ENCODE measurements around the gene ZNF175. TPM values are rescaled to one million over a fixed set of nuclear protein-coding genes. Genes with fewer than 3 reads are reported as not detected.

ZNF175 gene
- total and polyA plus RNA-seq, 12 donors = 2.1 to 14.5 (median 6.6) TPM

GRCh38 chr19:51524666-51525264 is 46.3 kb upstream of the ZNF175 start:
- intact Hi-C loops (cut with DNase I) = no loop called here
- no peak for DNase-seq
- WGBS, 4 donors = 54 to 72% (median 67%) methylated on average over 7 to 8 of the region's 8 CpGs
- H3K27me3 ChIP-seq = peaks cover 3% of the 10 kb centered on the region
- no peak overlapping the region for H3K27ac ChIP-seq
- no peak for TF ChIP-seq CTCF (IDR thresholded peaks at IDR 0.05)
- no peak for TF ChIP-seq POLR2A (IDR thresholded peaks at IDR 0.05)
- H3K36me3 ChIP-seq (replicated peaks in 1 of 2) = no peaks in the 10 kb centered on the region
- no peaks in the 10 kb centered on the region for H3K9me3 ChIP-seq (replicated peaks in 1 of 3)
- no peak overlapping the region for H3K4me3 ChIP-seq
- no peaks in the 10 kb centered on the region for H3K4me1 ChIP-seq (replicated peaks in 1 of 2)

DNA sequence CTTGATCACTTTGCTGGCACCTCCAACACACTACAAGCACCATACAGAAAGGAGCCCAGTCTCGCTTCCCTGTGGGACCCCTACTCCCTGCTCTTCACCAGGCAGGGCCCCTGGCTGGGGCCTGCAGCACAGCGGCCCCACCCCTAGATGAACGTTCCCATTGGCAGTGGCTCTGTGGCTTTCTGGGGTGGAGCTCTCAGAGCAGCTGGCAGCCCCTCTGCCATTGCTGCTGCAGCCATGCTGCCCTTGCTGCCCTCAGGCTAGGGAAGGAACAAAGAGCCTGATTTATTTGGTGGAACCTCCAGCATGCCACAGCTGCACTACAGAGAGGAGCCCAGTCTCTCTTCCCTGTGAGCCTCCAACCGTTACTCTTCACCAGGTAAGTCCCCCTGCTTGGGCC is 45.4 kb upstream of the ZNF175 start:
- H3K27me3 ChIP-seq = peaks cover 3% of the 10 kb centered on the region
- no peaks in the 10 kb centered on the region for H3K36me3 ChIP-seq (replicated peaks in 1 of 2)
- H3K4me3 ChIP-seq = no peak overlapping the region
- intact Hi-C loops (cut with DNase I) = no loop called here
- no peak overlapping the region for H3K27ac ChIP-seq
- H3K4me1 ChIP-seq (replicated peaks in 1 of 2) = no peaks in the 10 kb centered on the region
- DNase-seq = no peak
- WGBS, 4 donors = 41 to 77% (median 45%) methylated on average over 2 to 4 of the region's 4 CpGs
- no peaks in the 10 kb centered on the region for H3K9me3 ChIP-seq (replicated peaks in 1 of 3)
- TF ChIP-seq POLR2A (IDR thresholded peaks at IDR 0.05) = no peak
- TF ChIP-seq CTCF (IDR thresholded peaks at IDR 0.05) = no peak

- intact Hi-C loops (cut with DNase I) = no loop called here
- DNase-seq = no peak
- WGBS, 4 donors = 74 to 79% (median 76%) methylated on average over 2 of the region's 2 CpGs; no CpG with 5 or more reads in 1 of the 4 donors
- no peaks in the 10 kb centered on the region for H3K4me1 ChIP-seq (replicated peaks in 1 of 2)
- no peak overlapping the region for H3K27ac ChIP-seq
- TF ChIP-seq POLR2A (IDR thresholded peaks at IDR 0.05) (no peak), CTCF (IDR thresholded peaks at IDR 0.05) (no peak)
- H3K36me3 ChIP-seq (replicated peaks in 1 of 2) = no peaks in the 10 kb centered on the region
- H3K4me3 ChIP-seq = no peak overlapping the region
- no peaks in the 10 kb centered on the region for H3K27me3 ChIP-seq
- H3K9me3 ChIP-seq (replicated peaks in 1 of 3) = no peaks in the 10 kb centered on the region
Observed at GRCh38 chr19:51529301-51529700, 41.8 kb upstream of the ZNF175 start.

GRCh38 chr19:51530616-51531015 is 40.5 kb upstream of the ZNF175 start:
- Histone ChIP-seq H3K27me3 (no peaks in the 10 kb centered on the region), H3K9me3 (replicated peaks in 1 of 3) (no peaks in the 10 kb centered on the region), H3K27ac (no peak overlapping the region), H3K4me1 (replicated peaks in 1 of 2) (no peaks in the 10 kb centered on the region), H3K36me3 (replicated peaks in 1 of 2) (no peaks in the 10 kb centered on the region), H3K4me3 (no peak overlapping the region)
- TF ChIP-seq POLR2A (IDR thresholded peaks at IDR 0.05) (no peak), CTCF (IDR thresholded peaks at IDR 0.05) (no peak)
- DNase-seq = no peak
- intact Hi-C loops (cut with DNase I) = no loop called here
- 73 to 93% (median 79%) methylated on average over 3 to 8 of the region's 8 CpGs for WGBS, 4 donors
